H1 (cell line): Measurements from ENCODE around the gene ICE1. TPM values are rescaled to one million over a fixed set of nuclear protein-coding genes. Genes with fewer than 3 reads are reported as not detected.

Experiments used
- CTCF ChIA-PET: fragments of 300-600 bp; sonication (Branson Sonifier 250); formaldehyde crosslinking; loops from one replicate; lab custom pipeline; 2021; ENCODE audit not compliant: partially characterized antibody; lab: Charles Lee
- POLR2A ChIA-PET: fragments of 300-600 bp; sonication (Branson Sonifier 250); formaldehyde crosslinking; loops from one replicate; lab custom pipeline; 2021; ENCODE audit warnings: inconsistent platforms; ENCODE audit not compliant: partially characterized antibody; lab: Charles Lee
- DNase-seq, 2 experiments: peaks; one replicate each; pipeline versions ENCODE4 v3.0.0 to v3.0.0-alpha.2; 2010 to 2022; ENCODE audit warnings: low spot score in 2 of 2, low read depth in 1 of 2, mixed read lengths in 1 of 2
- FAIRE-seq: peaks from 2 replicates; lab custom pipeline; 2011; peaks lifted over from hg19 to GRCh38; lab: Jason Lieb, UNC
- H2AFZ ChIP-seq: 2 replicates; pipeline ENCODE4 v1.8.1; 2012; ENCODE audit warnings: low read length, inconsistent platforms
- H2AK5ac ChIP-seq: 2 replicates; pipeline ENCODE4 v1.6.1; 2013; ENCODE audit warnings: low read depth, low read length
- H2BK120ac ChIP-seq: replicated peaks from 2 replicates; pipeline ENCODE3; 2013; ENCODE audit warnings: low read depth, low read length, inconsistent platforms
- H2BK12ac ChIP-seq: 2 replicates; pipeline ENCODE4 v1.6.1; 2013; ENCODE audit warnings: low read depth, low read length
- H2BK15ac ChIP-seq: 2 replicates; pipeline ENCODE4 v1.6.1; 2013; ENCODE audit warnings: low read length
- H2BK20ac ChIP-seq: 2 replicates; pipeline ENCODE4 v1.6.1; 2013; ENCODE audit warnings: low read length
- H2BK5ac ChIP-seq: 2 replicates; pipeline ENCODE4 v1.6.1; 2013; ENCODE audit warnings: low read depth, low read length
- H3K14ac ChIP-seq: 2 replicates; pipeline ENCODE4 v1.6.1; 2013; ENCODE audit warnings: inconsistent platforms; ENCODE audit not compliant: insufficient read length
- H3K18ac ChIP-seq: 2 replicates; pipeline ENCODE4 v1.6.1; 2013; ENCODE audit warnings: low read length; ENCODE audit errors: extremely low read depth
- H3K23ac ChIP-seq: 2 replicates; pipeline ENCODE4 v1.6.1; 2013; ENCODE audit warnings: inconsistent platforms; ENCODE audit not compliant: insufficient read length
- H3K23me2 ChIP-seq: 2 replicates; pipeline ENCODE4 v1.6.1; 2013; ENCODE audit warnings: low read depth, low read length
- H3K27ac ChIP-seq: 2 replicates; pipeline ENCODE4 v1.6.1; 2011; ENCODE audit warnings: low read depth, low read length, inconsistent platforms
- H3K27me3 ChIP-seq, 4 experiments: replicated peaks in 1 of 4; 1 replicate in 1 of 4; 2 replicates in 3 of 4; pipeline versions ENCODE4 v1.6.1 to v1.8.1; 2011 to 2013; ENCODE audit warnings: low read length in 3 of 4, mild to moderate bottlenecking in 3 of 4, inconsistent platforms in 2 of 4, mixed read lengths in 2 of 4, moderate library complexity in 1 of 4; ENCODE audit not compliant: control insufficient read depth in 3 of 4, insufficient read depth in 3 of 4; ENCODE audit errors: extremely low read depth in 1 of 4
- H3K36me3 ChIP-seq, 4 experiments: 2 replicates each; pipeline versions ENCODE4 v1.6.1 to v1.8.1; 2011 to 2013; ENCODE audit warnings: mild to moderate bottlenecking in 4 of 4, low read length in 3 of 4, moderate library complexity in 2 of 4, control low read depth in 1 of 4, inconsistent platforms in 1 of 4; ENCODE audit not compliant: insufficient read depth in 4 of 4, control insufficient read depth in 2 of 4
- H3K4ac ChIP-seq: replicated peaks from 2 replicates; pipeline ENCODE3; 2013; ENCODE audit warnings: low read length, low read depth, mixed read lengths, inconsistent platforms; ENCODE audit not compliant: insufficient read length
- H3K4me1 ChIP-seq, 4 experiments: replicated peaks in 1 of 4; 1 replicate in 1 of 4; 2 replicates in 3 of 4; pipeline versions ENCODE4 v1.6.1 to v1.8.1; 2011 to 2013; ENCODE audit warnings: low read length in 3 of 4, inconsistent platforms in 2 of 4, mixed read lengths in 1 of 4; ENCODE audit not compliant: insufficient read depth in 4 of 4, control insufficient read depth in 3 of 4
- H3K4me2 ChIP-seq, 2 experiments: 2 replicates each; pipeline versions ENCODE4 v1.6.1 to v1.8.1; 2011 to 2013; ENCODE audit warnings: low read depth in 2 of 2, low read length in 2 of 2, control low read depth in 1 of 2, inconsistent platforms in 1 of 2, mild to moderate bottlenecking in 1 of 2; ENCODE audit not compliant: insufficient read depth in 1 of 2
- H3K4me3 ChIP-seq, 4 experiments: fragments of 200-600, 300-600 bp in 1 of 4; sonication (generic), shearing (Covaris generic), sonication (Bioruptor Twin) in 1 of 4; 2 replicates each; pipeline versions ENCODE4 v1.5.1 to v1.8.1; 2011 to 2016; ENCODE audit warnings: low read length in 4 of 4, low read depth in 3 of 4, control low read depth in 2 of 4, inconsistent platforms in 2 of 4, mild to moderate bottlenecking in 2 of 4, mixed read lengths in 1 of 4, moderate library complexity in 1 of 4; ENCODE audit not compliant: insufficient read depth in 2 of 4; ENCODE audit errors: extremely low read depth in 1 of 4
- H3K56ac ChIP-seq: replicated peaks from 2 replicates; pipeline ENCODE3; 2013; ENCODE audit warnings: low read depth, mild to moderate bottlenecking, mixed read lengths, low read length, inconsistent platforms; ENCODE audit not compliant: insufficient read length
- H3K79me1 ChIP-seq: 2 replicates; pipeline ENCODE4 v1.6.1; 2013; ENCODE audit warnings: low read depth, low read length, control low read depth
- H3K79me2 ChIP-seq, 2 experiments: 2 replicates each; pipeline versions ENCODE4 v1.6.1 to v1.8.1; 2012 to 2013; ENCODE audit warnings: low read length in 2 of 2, mild to moderate bottlenecking in 2 of 2, inconsistent platforms in 1 of 2; ENCODE audit not compliant: insufficient read depth in 2 of 2, control insufficient read depth in 1 of 2
- H3K9ac ChIP-seq, 4 experiments: replicated peaks in 1 of 4; 1 replicate in 1 of 4; 2 replicates in 3 of 4; pipeline versions ENCODE4 v1.6.1 to v1.8.1; 2011 to 2013; ENCODE audit warnings: low read depth in 3 of 4, low read length in 3 of 4, control low read depth in 2 of 4, mild to moderate bottlenecking in 2 of 4, moderate library complexity in 2 of 4, inconsistent platforms in 1 of 4; ENCODE audit errors: extremely low read depth in 1 of 4
- H3K9me3 ChIP-seq, 2 experiments: 2 replicates each; pipeline versions ENCODE4 v1.6.1 to v1.8.1; 2012 to 2013; ENCODE audit warnings: mild to moderate bottlenecking in 2 of 2, moderate library complexity in 2 of 2, control low read depth in 1 of 2, inconsistent platforms in 1 of 2, low read depth in 1 of 2, low read length in 1 of 2, mixed read lengths in 1 of 2; ENCODE audit not compliant: insufficient read depth in 2 of 2
- H4K20me1 ChIP-seq, 2 experiments: replicated peaks in 1 of 2; 2 replicates each; pipeline versions ENCODE3 to v1.8.1; 2011 to 2013; ENCODE audit warnings: inconsistent platforms in 2 of 2, low read length in 2 of 2, mild to moderate bottlenecking in 1 of 2; ENCODE audit not compliant: insufficient read depth in 2 of 2, control insufficient read depth in 1 of 2
- H4K5ac ChIP-seq: 2 replicates; pipeline ENCODE4 v1.6.1; 2013; ENCODE audit warnings: low read length, low read depth, mixed read lengths, inconsistent platforms; ENCODE audit not compliant: insufficient read length
- H4K8ac ChIP-seq: 2 replicates; pipeline ENCODE4 v1.8.0; 2013; ENCODE audit warnings: mild to moderate bottlenecking, moderate library complexity, low read length, inconsistent platforms; ENCODE audit not compliant: insufficient read depth; ENCODE audit errors: extremely low read depth
- H4K91ac ChIP-seq: replicated peaks from 2 replicates; pipeline ENCODE3; 2013; ENCODE audit warnings: low read length, mixed read lengths, inconsistent platforms; ENCODE audit not compliant: insufficient read length
- CHD2 ChIP-seq: IDR thresholded peaks from 2 replicates; pipeline ENCODE4 v1.6.1; 2012; ENCODE audit warnings: low read length, improper control_type of control experiment
- CTBP2 ChIP-seq: IDR thresholded peaks from 2 replicates; pipeline ENCODE4 v1.7.0; 2011; ENCODE audit warnings: borderline replicate concordance, mild to moderate bottlenecking, moderate library complexity, mixed read lengths, low read length; ENCODE audit not compliant: insufficient read depth, insufficient read length
- HDAC2 ChIP-seq, 2 experiments: fragments of 300-600 bp in 1 of 2; sonication (generic) in 1 of 2; IDR thresholded peaks; 2 replicates each; pipeline ENCODE4 v1.6.1; 2011 to 2012; ENCODE audit warnings: low read depth in 2 of 2, low read length in 2 of 2, mild to moderate bottlenecking in 2 of 2, moderate library complexity in 2 of 2, borderline replicate concordance in 1 of 2, inconsistent platforms in 1 of 2
- HDAC6 ChIP-seq: IDR thresholded peaks from one replicate; pipeline ENCODE4 v1.7.1; 2012; ENCODE audit warnings: low read depth, mild to moderate bottlenecking, inconsistent platforms, low read length, moderate library complexity
- POLR2AphosphoS5 ChIP-seq: IDR thresholded peaks from 2 replicates; pipeline ENCODE4 v1.6.1; 2011; ENCODE audit warnings: low read depth, low read length
- SIN3A ChIP-seq, 2 experiments: IDR thresholded peaks in 1 of 2; conservative IDR thresholded peaks in 1 of 2; 2 replicates each; pipeline ENCODE4 v1.6.1; 2011 to 2012; ENCODE audit warnings: low read length in 2 of 2, improper control_type of control experiment in 1 of 2, low read depth in 1 of 2, mild to moderate bottlenecking in 1 of 2
- SUZ12 ChIP-seq: fragments of 200-600 bp; sonication (generic); IDR thresholded peaks from 2 replicates; pipeline ENCODE4 v1.6.1; 2012; ENCODE audit warnings: mild to moderate bottlenecking, inconsistent platforms, low read length, moderate library complexity, mixed read lengths
- WGBS, 2 experiments: shearing (Covaris generic) in 1 of 2; methylation state at CpG; one replicate each; pipeline versions ENCODE4 v1.1.6 to v1.1.7; 2013 to 2015; ENCODE audit warnings: low lambda C conversion rate in 2 of 2, mixed read lengths in 2 of 2, inconsistent platforms in 1 of 2, low coverage in 1 of 2, missing lambda C conversion rate in 1 of 2; ENCODE audit not compliant: insufficient replicate concordance in 2 of 2, insufficient coverage in 1 of 2, insufficient read length in 1 of 2; ENCODE audit errors: extremely low coverage in 1 of 2, missing lambda C conversion rate in 1 of 2; 5-methylcytosine and 5-hydroxymethylcytosine counted together
- polyA plus RNA-seq, 7 experiments: library from polyadenylated mRNA; depleted of rRNA in 3 of 7; stranded (reverse) in 5 of 7; unstranded in 2 of 7; fragments of >200 nt in 5 of 7; fragments of 200-250 nt in 2 of 7; gene quantifications; 1 replicate in 5 of 7; 2 replicates in 1 of 7; 4 replicates in 1 of 7; pipeline versions ENCODE4 v1.2.1 to v1.2.3, GENCODE V29; 2011 to 2013; ENCODE audit warnings: missing spikeins in 2 of 7, mixed read lengths in 2 of 7
- total RNA-seq: library from RNA; stranded (reverse); fragmentation: NEBNext Ultra II Directional; extraction: Animal tissue kit (Norgen Biotek cat#: 25700); gene quantifications from 2 replicates; pipeline ENCODE4 v1.2.1, GENCODE V29; 2021

The ICE1 gene
- total and polyA plus RNA-seq, 2 of the 8 experiments (the other 6 are each of a cell fraction or from before 2014, with no cell fraction given) = 11.8 to 53.9 TPM

DNA sequence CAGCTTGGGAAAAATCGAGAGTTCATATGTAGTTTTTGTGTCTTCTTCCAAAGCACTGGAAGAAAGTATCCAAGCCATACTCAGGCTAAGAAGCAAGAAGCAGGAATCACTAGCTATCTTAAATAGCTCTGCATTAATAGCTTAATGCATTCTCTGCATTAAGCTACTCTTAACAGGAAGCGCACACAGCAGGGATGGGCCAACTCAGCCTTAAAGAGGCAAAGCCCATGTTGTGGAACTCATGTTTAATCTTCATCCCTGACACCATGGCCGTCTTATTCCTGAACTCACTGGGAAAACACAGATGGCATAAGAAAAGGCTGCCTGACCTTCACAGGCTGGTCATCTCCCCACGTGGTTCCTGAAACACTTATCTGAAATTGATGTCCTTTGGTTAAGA, 18.7 kb upstream of the ICE1 start:
- no peaks in the 10 kb centered on the region for H3K27me3 ChIP-seq
- H2BK12ac ChIP-seq = no peak overlapping the region
- no peak overlapping the region for H3K56ac ChIP-seq
- 86% methylated on average over 4 of the region's 4 CpGs; no CpG with 5 or more reads in 1 of the 2 experiments for WGBS, 2 experiments
- H3K23ac ChIP-seq = no peak overlapping the region
- no peak overlapping the region for H2BK15ac ChIP-seq
- H3K4me2 ChIP-seq = no peak overlapping the region
- H3K27ac ChIP-seq = no peak overlapping the region
- FAIRE-seq = no peak
- no peak overlapping the region for H2AFZ ChIP-seq
- no peak overlapping the region for H4K5ac ChIP-seq
- H3K36me3 ChIP-seq = no peaks in the 10 kb centered on the region
- ChIA-PET CTCF (interaction anchor here (0.6 to 3.9 kb wide), 5 partner anchors 9 to 524 kb away, joined by 3 to 18 read pairs (median 4); no protein-coding TSS in a partner anchor), POLR2A (interaction anchor here (1.7 kb wide), 1 partner anchor 18 kb away, joined by 7 read pairs; the partner anchor contains the start of gene ICE1)
- no peak overlapping the region for H2BK120ac ChIP-seq
- H3K14ac ChIP-seq = no peak overlapping the region
- no peak overlapping the region for H2BK20ac ChIP-seq
- no peak overlapping the region for H3K18ac ChIP-seq
- no peak overlapping the region for H2BK5ac ChIP-seq
- H4K20me1 ChIP-seq = no peaks in the 10 kb centered on the region
- H3K4ac ChIP-seq = no peak overlapping the region
- peaks cover 7 to 11% of the 10 kb centered on the region in 2 experiments for H3K9me3 ChIP-seq
- TF ChIP-seq CHD2 (no peak), POLR2AphosphoS5 (no peak), HDAC6 (no peak), SIN3A (conservative IDR thresholded peaks at IDR 0.05 in 1 of 2, IDR thresholded peaks at IDR 0.05 in 1 of 2; ENCODE audit: low read depth in 1 of 2, low read length in 2 of 2) (no peak), HDAC2 (IDR thresholded peaks at IDR 0.05; ENCODE audit: borderline replicate concordance in 1 of 2, low read depth in 2 of 2, low read length in 2 of 2) (no peak), SUZ12 (no peak), CTBP2 (no peak)
- DNase-seq = no peak
- no peak overlapping the region for H3K4me3 ChIP-seq
- H4K8ac ChIP-seq = no peak overlapping the region
- no peaks in the 10 kb centered on the region for H3K79me2 ChIP-seq
- no peak overlapping the region for H4K91ac ChIP-seq
- no peak overlapping the region for H3K9ac ChIP-seq
- no peaks in the 10 kb centered on the region for H3K79me1 ChIP-seq
- H3K4me1 ChIP-seq = no peaks in the 10 kb centered on the region
- no peak overlapping the region for H2AK5ac ChIP-seq
- H3K23me2 ChIP-seq = no peaks in the 10 kb centered on the region
